Calu3 (cell line): ENCODE data around the gene NAALADL2. TPM values are rescaled to one million over a fixed set of nuclear protein-coding genes. Genes with fewer than 3 reads are reported as not detected.

Experiments
- BruUV-seq: library from RNA; stranded (reverse); fragments of 400-500 nt; replicated peaks from 2 replicates; lab custom pipeline; 2021; lab: Mats Ljungman, UMichigan
- CTCF ChIA-PET: fragments of 300-600 bp; sonication (Branson Sonifier 250); formaldehyde crosslinking; loops from one replicate; lab custom pipeline; 2022; ENCODE audit warnings: antibody characterized with exemption; lab: Charles Lee
- DNase-seq: peaks from one replicate; pipeline ENCODE4 v3.0.0; 2022
- H3K27ac Mint-ChIP-seq: one replicate; pipeline ENCODE4 v1.8.0; 2022; ENCODE audit warnings: mixed read lengths; ENCODE audit not compliant: unreplicated experiment
- H3K27me3 Mint-ChIP-seq: one replicate; pipeline ENCODE4 v1.8.0; 2022; ENCODE audit warnings: mixed read lengths; ENCODE audit not compliant: unreplicated experiment
- H3K36me3 Mint-ChIP-seq: one replicate; pipeline ENCODE4 v1.8.0; 2022; ENCODE audit warnings: mild to moderate bottlenecking, moderate library complexity, mixed read lengths; ENCODE audit not compliant: insufficient read depth, unreplicated experiment
- H3K4me1 Mint-ChIP-seq: one replicate; pipeline ENCODE4 v1.8.0; 2022; ENCODE audit warnings: mild to moderate bottlenecking, low read depth, mixed read lengths; ENCODE audit not compliant: unreplicated experiment
- H3K4me3 Mint-ChIP-seq: one replicate; pipeline ENCODE4 v1.8.0; 2022; ENCODE audit warnings: mild to moderate bottlenecking, low read depth, moderate library complexity, mixed read lengths; ENCODE audit not compliant: unreplicated experiment
- H3K9me3 Mint-ChIP-seq: one replicate; pipeline ENCODE4 v1.8.0; 2022; ENCODE audit warnings: low read depth, mixed read lengths; ENCODE audit not compliant: unreplicated experiment
- CTCF ChIP-seq: fragments of 200-600 bp; IDR thresholded peaks from one replicate; pipeline ENCODE4 v1.8.0; 2022; ENCODE audit warnings: antibody characterized with exemption; ENCODE audit not compliant: unreplicated experiment
- intact Hi-C: fragments of 100-400 bp; cut with micrococcal nuclease; formaldehyde crosslinking; loops from one replicate; pipeline ENCODE4 v1.10.0; 2022; ENCODE audit not compliant: unreplicated experiment
- total RNA-seq: library from RNA; stranded (reverse); gene quantifications from 2 replicates; pipeline ENCODE4 v1.2.3, GENCODE V29; 2022

The NAALADL2 gene
- total RNA-seq, 1 experiment from 2014 or later: 36.9 TPM

- Mint-ChIP-seq H3K27ac (peak overlapping the region; percentile 90), H3K9me3 (no peaks in the 10 kb centered on the region), H3K36me3 (peaks cover 17% of the 10 kb centered on the region), H3K4me3 (no peak overlapping the region), H3K4me1 (peaks cover 53% of the 10 kb centered on the region), H3K27me3 (no peaks in the 10 kb centered on the region)
- DNase-seq: peak; percentile 24
- no peak for TF ChIP-seq CTCF
- CTCF ChIA-PET: interaction anchor here (1.3 kb wide), 1 partner anchor 23 kb away, joined by 3 read pairs; no protein-coding TSS in a partner anchor
- intact Hi-C loops: loop anchor here (1.0 kb wide), 1 partner anchor 86 kb away; no protein-coding TSS in a partner anchor
- no TSS peak for BruUV-seq
These were observed 90.4 kb downstream of the NAALADL2 start for GRCh38 chr3:174949523-174949922.

GRCh38 chr3:174951034-174951433 is 91.9 kb downstream of the NAALADL2 start:
- no peaks in the 10 kb centered on the region for H3K9me3 Mint-ChIP-seq
- intact Hi-C loops: loop anchor here (1.0 to 10.0 kb wide), 5 partner anchors 92 to 536 kb away; partner anchors contain the start of gene NAALADL2
- H3K4me1 Mint-ChIP-seq: peaks cover 68% of the 10 kb centered on the region
- H3K4me3 Mint-ChIP-seq: peak overlapping the region; percentile 13
- CTCF ChIA-PET: interaction anchor here (1.2 to 1.6 kb wide), 2 partner anchors 12 to 787 kb away, joined by 3 to 4 read pairs; no protein-coding TSS in a partner anchor
- no peaks in the 10 kb centered on the region for H3K27me3 Mint-ChIP-seq
- TF ChIP-seq CTCF: no peak
- no TSS peak for BruUV-seq
- DNase-seq: no peak
- peak overlapping the region; percentile 90 for H3K27ac Mint-ChIP-seq
- peaks cover 17% of the 10 kb centered on the region for H3K36me3 Mint-ChIP-seq

- Mint-ChIP-seq H3K9me3 (no peaks in the 10 kb centered on the region), H3K4me3 (peak overlapping the region; percentile 13), H3K4me1 (peaks cover 73% of the 10 kb centered on the region), H3K27me3 (no peaks in the 10 kb centered on the region), H3K36me3 (peaks cover 17% of the 10 kb centered on the region), H3K27ac (peak overlapping the region; percentile 90)
- no peak for TF ChIP-seq CTCF
- intact Hi-C loops: loop anchor here (1.0 to 10.0 kb wide), 5 partner anchors 92 to 537 kb away; partner anchors contain the start of gene NAALADL2
- CTCF ChIA-PET: interaction anchor here (1.6 kb wide), 1 partner anchor 12 kb away, joined by 4 read pairs; no protein-coding TSS in a partner anchor
- TSS peak; percentile 81 for BruUV-seq
- DNase-seq: no peak
These were observed 92.4 kb downstream of the NAALADL2 start for GRCh38 chr3:174951498-174952005.

GRCh38 chr3:174953068-174953467 is 93.9 kb downstream of the NAALADL2 start:
- no TSS peak for BruUV-seq
- no peak for TF ChIP-seq CTCF
- Mint-ChIP-seq H3K4me3 (no peak overlapping the region), H3K4me1 (peaks cover 89% of the 10 kb centered on the region), H3K27ac (peak overlapping the region; percentile 6), H3K36me3 (peaks cover 24% of the 10 kb centered on the region), H3K27me3 (no peaks in the 10 kb centered on the region), H3K9me3 (no peaks in the 10 kb centered on the region)
- intact Hi-C loops: loop anchor here (10.0 kb wide), 3 partner anchors 312 to 538 kb away; no protein-coding TSS in a partner anchor
- CTCF ChIA-PET: no interaction called here
- DNase-seq: no peak
